AG04449 (cell line): ENCODE results near the gene SMU1.

ENCODE experiments used
- CTCF ChIA-PET: fragments of 350-600 bp; formaldehyde crosslinking; extraction: SDS; loops from one replicate; lab custom pipeline; 2021; ENCODE audit warnings: antibody characterized with exemption; lab: Yijun Ruan, JAX
- POLR2A ChIA-PET: fragments of 400-600, 350-600 bp; formaldehyde crosslinking; extraction: SDS; loops from one replicate; lab custom pipeline; 2020; ENCODE audit warnings: antibody characterized with exemption, inconsistent platforms; lab: Yijun Ruan, JAX
- DNase-seq: peaks from one replicate; pipeline ENCODE4 v3.0.0-alpha.2; 2010; ENCODE audit warnings: low read depth, low spot score
- H3K4me3 ChIP-seq: 2 replicates; pipeline ENCODE4 v1.5.1; 2011; ENCODE audit warnings: low read depth, mild to moderate bottlenecking, control low read depth, low read length
- CTCF ChIP-seq: IDR thresholded peaks from one replicate; pipeline ENCODE4 v1.5.1; 2011; ENCODE audit warnings: mild to moderate bottlenecking, moderate library complexity, low read length, control low read depth, inconsistent platforms; ENCODE audit not compliant: insufficient read depth; ENCODE audit errors: missing control alignments

SMU1 gene

DNA sequence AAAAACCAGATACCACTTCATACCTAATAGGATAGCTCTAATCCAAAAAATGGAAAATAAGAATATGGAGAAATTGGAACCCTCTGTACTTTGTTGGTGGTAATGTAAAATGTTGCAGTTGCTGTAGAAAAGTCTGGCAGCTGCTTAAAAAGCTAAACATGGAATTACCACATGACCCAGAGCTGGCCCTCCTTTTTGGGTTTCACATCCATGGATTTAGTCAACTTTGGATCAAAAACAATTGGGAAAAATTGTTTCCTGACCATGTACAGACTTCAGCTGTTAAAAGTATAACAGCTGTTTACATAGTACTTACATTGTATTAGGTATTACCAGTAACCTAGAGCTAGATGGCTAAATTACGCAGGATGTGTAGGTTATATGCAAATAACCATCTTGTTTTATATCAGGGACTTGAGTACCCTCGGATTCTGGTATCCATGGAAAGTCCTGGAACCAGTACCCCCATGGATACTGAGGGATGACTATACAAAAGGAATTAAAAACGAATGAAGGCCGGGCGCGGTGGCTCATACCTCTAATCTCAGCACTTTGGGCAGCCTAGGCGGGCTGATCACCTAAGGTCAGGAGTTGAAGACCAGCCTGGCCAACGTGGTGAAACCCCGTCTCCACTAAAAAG is 35.6 kb downstream of the SMU1 start:
- POLR2A ChIA-PET: interaction anchor here (5.2 kb wide), 1 partner anchor 15 kb away, joined by 36 read pairs; the partner anchor contains the start of gene DNAJA1
- TF ChIP-seq CTCF: no peak
- no peak for DNase-seq
- CTCF ChIA-PET: no interaction called here
- H3K4me3 ChIP-seq: no peak overlapping the region

DNA sequence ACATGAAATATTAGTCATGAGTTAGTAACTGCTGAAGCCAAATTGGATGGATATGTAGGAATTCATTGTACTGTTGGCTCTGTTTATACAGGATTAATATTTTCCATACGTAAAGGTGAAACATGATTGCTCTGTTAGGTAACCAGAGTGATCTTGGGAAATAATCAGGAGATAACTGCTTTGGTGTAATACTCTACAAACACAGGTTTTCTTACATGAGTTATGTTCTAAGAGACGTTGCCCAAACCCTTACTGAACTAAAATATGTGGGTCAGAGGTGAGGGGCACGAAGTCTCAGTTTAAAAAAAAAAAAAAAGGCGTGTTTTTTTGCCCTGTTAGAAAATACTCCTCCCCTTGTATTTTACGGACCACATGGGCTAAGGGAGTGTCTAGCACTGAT is 43.6 kb downstream of the SMU1 start:
- DNase-seq: no peak
- H3K4me3 ChIP-seq: no peak overlapping the region
- no peak for TF ChIP-seq CTCF
- CTCF ChIA-PET: no interaction called here
- POLR2A ChIA-PET: interaction anchor here (3.1 kb wide), 1 partner anchor 7 kb away, joined by 26 read pairs; the partner anchor contains the start of gene DNAJA1

- ChIA-PET POLR2A (no interaction called here), CTCF (no interaction called here)
- H3K4me3 ChIP-seq: no peak overlapping the region
- DNase-seq: no peak
- no peak for TF ChIP-seq CTCF
Measured at GRCh38 chr9:33032292-33032691, 44.2 kb downstream of the SMU1 start.

DNA sequence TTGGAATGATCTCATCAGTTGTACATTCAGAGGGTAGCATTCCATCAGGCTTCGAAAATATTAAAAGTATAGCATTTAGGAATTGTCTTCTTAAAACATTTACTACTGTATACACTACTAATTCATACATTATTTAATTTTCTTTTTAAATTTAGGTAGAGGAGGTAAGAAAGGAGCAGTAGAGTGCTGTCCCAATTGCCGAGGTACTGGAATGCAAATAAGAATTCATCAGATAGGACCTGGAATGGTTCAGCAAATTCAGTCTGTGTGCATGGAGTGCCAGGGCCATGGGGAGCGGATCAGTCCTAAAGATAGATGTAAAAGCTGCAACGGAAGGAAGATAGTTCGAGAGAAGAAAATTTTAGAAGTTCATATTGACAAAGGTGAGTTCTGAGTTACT is 46.2 kb downstream of the SMU1 start:
- H3K4me3 ChIP-seq: no peak overlapping the region
- TF ChIP-seq CTCF: no peak
- DNase-seq: no peak
- POLR2A ChIA-PET: no interaction called here
- CTCF ChIA-PET: interaction anchor here (1.2 kb wide), 1 partner anchor 9 kb away, joined by 3 read pairs; no protein-coding TSS in a partner anchor

GRCh38 chr9:33029231-33029786 is 47.2 kb downstream of the SMU1 start:
- DNase-seq: no peak
- POLR2A ChIA-PET: interaction anchor here (0.6 kb wide), 2 partner anchors 10 to 198 kb away, joined by 3 read pairs; no protein-coding TSS in a partner anchor
- no peak overlapping the region for H3K4me3 ChIP-seq
- TF ChIP-seq CTCF: no peak
- CTCF ChIA-PET: interaction anchor here (1.2 to 1.5 kb wide), 2 partner anchors 10 to 15 kb away, joined by 3 to 4 read pairs; no protein-coding TSS in a partner anchor
